WI38 (cell line): ENCODE results near the gene CFAP119.

Source experiments
- H3K4me3 ChIP-seq: 2 replicates; pipeline ENCODE4 v1.5.1; 2011; ENCODE audit warnings: low read depth, mild to moderate bottlenecking, control low read depth, low read length
- TF ChIP-seq, protein P1 (sequence below): IDR thresholded peaks from 2 replicates; pipeline ENCODE4 v1.5.1; 2012; ENCODE audit warnings: low read depth, mild to moderate bottlenecking, control low read depth, low read length

Gene CFAP119

DNA sequence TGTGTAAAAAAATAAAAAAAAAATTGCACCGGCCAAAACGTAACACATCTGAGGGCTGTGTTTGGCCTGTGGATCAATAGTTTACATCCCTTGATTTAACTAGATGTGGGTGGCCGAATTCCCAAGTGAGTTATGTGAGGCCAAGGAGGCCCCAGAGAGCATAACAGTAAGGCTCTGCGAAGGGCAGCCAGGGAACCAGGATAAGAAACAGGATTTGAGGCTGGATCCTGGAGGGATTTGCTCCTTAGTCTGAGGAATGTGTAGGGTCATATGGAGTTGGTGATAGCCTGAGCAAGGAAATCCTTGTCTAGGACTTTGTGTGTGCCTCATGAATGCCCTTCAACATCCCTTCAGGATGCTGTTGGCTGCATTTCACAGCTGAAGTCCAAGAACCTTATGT, 11.7 kb downstream of the CFAP119 start:
- H3K4me3 ChIP-seq = no peak overlapping the region
- TF ChIP-seq, protein P1, sequence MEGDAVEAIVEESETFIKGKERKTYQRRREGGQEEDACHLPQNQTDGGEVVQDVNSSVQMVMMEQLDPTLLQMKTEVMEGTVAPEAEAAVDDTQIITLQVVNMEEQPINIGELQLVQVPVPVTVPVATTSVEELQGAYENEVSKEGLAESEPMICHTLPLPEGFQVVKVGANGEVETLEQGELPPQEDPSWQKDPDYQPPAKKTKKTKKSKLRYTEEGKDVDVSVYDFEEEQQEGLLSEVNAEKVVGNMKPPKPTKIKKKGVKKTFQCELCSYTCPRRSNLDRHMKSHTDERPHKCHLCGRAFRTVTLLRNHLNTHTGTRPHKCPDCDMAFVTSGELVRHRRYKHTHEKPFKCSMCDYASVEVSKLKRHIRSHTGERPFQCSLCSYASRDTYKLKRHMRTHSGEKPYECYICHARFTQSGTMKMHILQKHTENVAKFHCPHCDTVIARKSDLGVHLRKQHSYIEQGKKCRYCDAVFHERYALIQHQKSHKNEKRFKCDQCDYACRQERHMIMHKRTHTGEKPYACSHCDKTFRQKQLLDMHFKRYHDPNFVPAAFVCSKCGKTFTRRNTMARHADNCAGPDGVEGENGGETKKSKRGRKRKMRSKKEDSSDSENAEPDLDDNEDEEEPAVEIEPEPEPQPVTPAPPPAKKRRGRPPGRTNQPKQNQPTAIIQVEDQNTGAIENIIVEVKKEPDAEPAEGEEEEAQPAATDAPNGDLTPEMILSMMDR = no peak

DNA sequence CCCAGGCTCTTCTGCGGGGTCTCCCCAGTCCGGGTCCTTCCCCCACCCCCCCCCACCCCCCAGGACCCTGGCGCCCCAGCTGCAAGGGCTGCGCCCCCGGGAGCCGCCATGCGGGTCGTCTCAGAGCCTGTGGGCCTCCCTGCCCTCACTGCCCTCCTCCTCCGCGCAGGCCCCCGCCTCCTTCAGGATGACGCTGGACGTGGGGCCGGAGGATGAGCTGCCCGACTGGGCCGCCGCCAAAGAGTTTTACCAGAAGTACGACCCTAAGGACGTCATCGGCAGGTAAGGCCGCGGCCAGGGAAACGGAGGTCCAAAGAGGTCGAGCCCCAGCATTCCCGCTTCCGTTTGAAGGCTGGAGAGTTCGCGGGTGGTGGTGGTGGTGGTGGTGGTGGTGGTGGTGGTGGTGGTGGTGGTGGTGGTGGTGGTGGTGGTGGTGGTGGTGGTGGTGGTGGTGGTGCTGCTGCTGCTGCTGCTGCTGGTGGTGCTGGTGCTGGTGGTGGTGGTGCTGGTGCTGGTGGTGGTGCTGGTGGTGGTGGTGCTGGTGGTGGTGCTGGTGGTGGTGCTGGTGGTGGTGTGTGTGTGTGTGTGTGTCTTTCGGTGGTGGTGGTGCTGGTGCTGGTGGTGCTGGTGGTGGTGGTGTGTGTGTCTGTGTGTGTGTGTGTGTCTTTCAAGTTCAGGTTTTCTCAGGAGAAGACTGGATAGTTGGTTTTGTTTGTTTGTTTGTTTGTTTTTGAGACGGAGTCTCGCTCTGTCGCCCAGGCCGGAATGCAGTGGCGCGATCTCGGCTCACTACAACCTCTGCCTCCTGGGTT, 13.0 kb downstream of the CFAP119 start:
- TF ChIP-seq, protein P1 = no peak
- H3K4me3 ChIP-seq = peak overlapping the region; percentile 66

DNA sequence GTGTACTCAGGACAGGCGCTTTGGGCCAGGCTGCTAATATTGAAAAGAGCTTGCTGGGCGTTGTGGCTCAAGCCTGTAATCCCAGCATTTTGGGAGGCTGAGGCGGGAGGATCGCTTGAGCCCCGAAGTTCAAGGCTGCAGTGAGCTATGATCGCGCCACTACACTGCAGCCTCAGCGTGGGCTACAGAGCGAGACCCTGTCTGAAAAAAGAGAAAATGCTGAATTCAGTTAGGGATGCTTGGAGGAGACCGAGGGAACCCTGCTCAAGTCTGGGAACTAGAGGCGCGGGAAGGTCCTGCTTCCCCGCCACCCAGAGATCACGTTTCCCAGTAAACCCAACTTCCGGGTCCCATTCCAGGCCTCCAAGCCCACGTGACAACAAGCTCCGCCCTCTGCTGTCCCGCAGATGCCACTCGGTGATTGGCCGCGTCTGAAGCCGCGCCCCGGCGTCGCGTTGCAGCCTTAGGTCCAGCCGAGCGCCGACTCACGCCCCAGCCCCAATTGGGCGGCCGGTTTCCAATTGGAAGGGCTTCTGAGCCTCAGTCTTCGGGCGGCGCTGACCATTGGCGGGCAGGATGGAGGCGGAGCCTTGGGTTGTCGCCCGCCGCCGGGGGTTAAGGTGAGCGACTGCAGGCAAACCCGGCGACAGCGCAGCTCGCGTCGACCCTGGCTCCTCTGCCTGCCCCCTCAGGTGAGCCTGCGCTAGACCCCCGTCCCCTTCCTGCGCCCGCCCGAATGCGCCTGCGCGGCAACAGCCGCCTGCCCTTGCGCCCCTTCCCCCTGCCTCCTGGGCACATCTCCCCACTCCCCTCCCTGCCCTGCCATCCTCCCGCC, 13.8 kb downstream of the CFAP119 start, which contains the start of gene PHKG2:
Gene PHKG2, plus strand, starts transcription at position 627 of the 835 bp plus-strand sequence. CDS start 396 bp downstream, outside the sequence.
- TF ChIP-seq, protein P1 = no peak

DNA sequence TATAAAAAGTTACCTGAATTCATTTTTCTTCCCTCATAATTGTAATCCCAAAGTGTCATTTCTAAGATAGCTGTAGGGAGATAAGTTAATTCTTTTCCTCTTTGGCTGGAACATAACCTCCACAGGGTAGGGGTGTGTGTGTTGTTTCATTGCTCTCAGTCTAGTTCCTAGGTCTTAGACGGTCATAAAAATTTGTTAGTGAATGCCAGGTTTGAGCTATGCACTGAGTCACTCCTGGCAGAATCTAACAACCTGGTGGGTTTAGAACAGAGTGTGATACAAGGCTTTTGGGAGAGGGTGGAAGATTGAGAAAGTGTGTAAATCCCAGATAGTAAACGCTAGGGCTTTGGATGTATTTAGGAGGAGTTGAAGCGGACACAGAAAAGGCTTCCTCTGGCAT, 14.5 kb downstream of the CFAP119 start:
- TF ChIP-seq, protein P1 = no peak
- H3K4me3 ChIP-seq = no peak overlapping the region

More for the DNA sequence above, 13.8 kb downstream of the CFAP119 start, which contains the start of gene PHKG2:
- H3K4me3 ChIP-seq = peak within 1 kb of the TSS; percentile 66

DNA sequence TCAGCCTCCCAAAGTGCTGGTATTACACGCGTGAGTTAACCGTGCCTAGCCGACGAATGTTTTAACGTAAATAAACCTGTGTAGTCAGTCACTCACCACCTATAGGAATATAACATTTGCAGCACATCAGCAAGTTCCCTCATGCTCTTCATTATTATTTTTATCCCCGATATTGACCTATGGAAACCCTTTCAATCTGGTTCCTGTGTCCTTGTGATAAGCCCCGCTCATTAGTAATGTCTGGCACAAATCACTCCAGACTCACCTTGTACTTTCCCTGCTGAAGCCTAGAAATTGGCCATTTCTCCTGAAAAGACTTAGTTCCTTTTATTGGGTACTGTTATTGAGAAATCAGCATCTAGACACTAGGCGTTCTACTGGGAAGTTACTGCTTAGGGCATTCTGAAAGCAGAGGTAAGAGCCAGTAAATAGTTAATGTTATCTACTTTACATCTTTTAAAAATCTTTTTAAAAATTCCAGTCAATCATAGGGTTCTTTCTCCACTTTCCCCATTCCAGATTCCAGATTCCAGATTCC, 15.2 kb downstream of the CFAP119 start:
- no peak overlapping the region for H3K4me3 ChIP-seq
- TF ChIP-seq, protein P1 = no peak

DNA sequence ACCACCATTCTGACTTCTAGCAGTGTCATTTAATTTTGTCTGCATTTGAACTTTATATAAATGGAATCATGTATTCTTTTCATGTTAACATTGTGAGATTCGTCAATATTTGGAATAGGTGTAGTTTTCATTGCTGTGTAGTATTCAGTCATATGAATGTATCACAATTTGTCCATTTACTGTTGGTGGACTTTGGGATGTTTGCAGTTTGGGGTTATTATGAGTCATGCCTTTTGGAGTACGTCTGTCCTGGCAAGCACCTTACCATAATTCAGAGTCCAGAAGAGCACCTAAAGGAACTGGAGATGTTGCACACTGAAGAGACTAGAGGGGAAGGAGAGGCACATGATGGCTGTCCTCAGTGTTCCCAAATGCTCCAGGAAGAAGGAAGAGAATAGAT, 16.8 kb downstream of the CFAP119 start:
- TF ChIP-seq, protein P1 = no peak
- H3K4me3 ChIP-seq = no peak overlapping the region

DNA sequence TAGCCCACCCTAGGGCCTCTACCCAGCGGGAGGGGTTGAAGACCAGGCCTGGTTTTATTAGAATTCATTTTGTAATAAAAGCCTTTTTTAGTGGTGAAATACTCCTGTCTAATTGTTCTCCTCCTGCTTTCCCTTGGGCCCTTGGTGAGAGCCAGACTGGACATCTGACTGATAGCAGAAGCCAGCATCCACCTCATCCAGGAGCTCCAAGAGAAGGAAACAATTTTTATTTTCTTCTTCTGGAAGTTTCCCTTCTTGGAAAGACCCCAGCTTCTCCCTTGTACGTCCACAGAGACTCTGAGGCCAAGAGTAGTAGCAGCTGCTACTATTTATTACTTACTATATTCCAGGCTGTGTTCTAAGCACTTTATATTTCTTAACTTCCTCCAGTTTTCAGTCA, 17.7 kb downstream of the CFAP119 start:
- H3K4me3 ChIP-seq = no peak overlapping the region
- TF ChIP-seq, protein P1 = no peak
